HG03342 (cell line): ENCODE measurements around the gene PCK1.

Experiments used
- ATAC-seq: cut with Tn5 transposase; IDR thresholded peaks from one replicate; pipeline ENCODE4 v1.9.1; 2021; ENCODE audit warnings: mild to moderate bottlenecking, moderate library complexity; ENCODE audit not compliant: unreplicated experiment

PCK1 gene

GRCh38 chr20:57576002-57576401 lies 15.1 kb downstream of the PCK1 start:
- ATAC-seq, result no peak

GRCh38 chr20:57576617-57577550 lies 16.0 kb downstream of the PCK1 start:
- no peak for ATAC-seq

GRCh38 chr20:57577679-57578475 lies 17.0 kb downstream of the PCK1 start:
- no peak for ATAC-seq

- no peak for ATAC-seq
Observed at GRCh38 chr20:57578476-57579165, 17.7 kb downstream of the PCK1 start.

GRCh38 chr20:57579331-57579897 lies 18.5 kb downstream of the PCK1 start:
- no peak for ATAC-seq

- ATAC-seq, result no peak
Observed at GRCh38 chr20:57579898-57580447, 19.1 kb downstream of the PCK1 start.

GRCh38 chr20:57580478-57581201 lies 19.7 kb downstream of the PCK1 start:
- ATAC-seq, result no peak

GRCh38 chr20:57581202-57582028 lies 20.5 kb downstream of the PCK1 start:
- no peak for ATAC-seq

- ATAC-seq, result no peak
Observed at GRCh38 chr20:57582029-57582378, 21.1 kb downstream of the PCK1 start.

GRCh38 chr20:57582432-57583288 lies 21.8 kb downstream of the PCK1 start:
- ATAC-seq, result no peak

GRCh38 chr20:57583289-57584257 lies 22.7 kb downstream of the PCK1 start:
- ATAC-seq, result no peak

GRCh38 chr20:57584768-57585461 lies 24.0 kb downstream of the PCK1 start:
- no peak for ATAC-seq

GRCh38 chr20:57585466-57586213 lies 24.7 kb downstream of the PCK1 start:
- ATAC-seq, result no peak

- ATAC-seq, result no peak
Observed at GRCh38 chr20:57586370-57586793, 25.5 kb downstream of the PCK1 start.

- ATAC-seq, result no peak
Observed at GRCh38 chr20:57586943-57587277, 26.0 kb downstream of the PCK1 start.
